Smooth muscle cell (in vitro differentiated cells): ENCODE data around the gene HHIP. TPM values are rescaled to one million over a fixed set of nuclear protein-coding genes. Genes with fewer than 3 reads are reported as not detected.
"Not testable (repeated sequence)": the region's sequence is repeated elsewhere in the genome, so short reads cannot be mapped to it uniquely, and the experiment has no call there.

ENCODE experiments used
- DNase-seq: peaks from one replicate; lab custom pipeline; 2025; ENCODE audit not compliant: unreplicated experiment; lab: John Stamatoyannopoulos, UW
- H2AFZ ChIP-seq: fragments of 200-600 bp; sonication (generic); 2 replicates; pipeline ENCODE4 v1.6.0; 2016; ENCODE audit warnings: antibody characterized with exemption, low read depth, mild to moderate bottlenecking
- H3F3A ChIP-seq: fragments of 200-600 bp; sonication (generic); 2 replicates; pipeline ENCODE4 v1.6.0; 2017; ENCODE audit warnings: antibody characterized with exemption, low read depth
- H3K27ac ChIP-seq: fragments of 200-600 bp; sonication (generic); 2 replicates; pipeline ENCODE4 v1.5.1; 2016; ENCODE audit warnings: low read depth, mild to moderate bottlenecking
- H3K27me3 ChIP-seq: fragments of 200-600 bp; sonication (generic); 2 replicates; pipeline ENCODE4 v1.6.1; 2016; ENCODE audit warnings: low read depth, mild to moderate bottlenecking
- H3K36me3 ChIP-seq: fragments of 200-600 bp; sonication (generic); 2 replicates; pipeline ENCODE4 v1.5.1; 2016; ENCODE audit warnings: low read depth
- H3K4me1 ChIP-seq: fragments of 200-600 bp; sonication (generic); 2 replicates; pipeline ENCODE4 v1.5.1; 2016; ENCODE audit warnings: low read depth
- H3K4me2 ChIP-seq: fragments of 200-600 bp; sonication (generic); 2 replicates; pipeline ENCODE4 v1.6.0; 2016; ENCODE audit warnings: mild to moderate bottlenecking
- H3K4me3 ChIP-seq: fragments of 200-600 bp; sonication (generic); 2 replicates; pipeline ENCODE4 v1.5.1; 2016; ENCODE audit warnings: mild to moderate bottlenecking
- H3K79me2 ChIP-seq: fragments of 200-600 bp; sonication (generic); 2 replicates; pipeline ENCODE4 v1.6.0; 2016; ENCODE audit warnings: low read depth, mild to moderate bottlenecking
- H3K9ac ChIP-seq: fragments of 200-600 bp; sonication (generic); 2 replicates; pipeline ENCODE4 v1.6.0; 2016; ENCODE audit warnings: low read depth
- H3K9me3 ChIP-seq: fragments of 200-600 bp; sonication (generic); replicated peaks from 2 replicates; pipeline ENCODE4 v1.5.1; 2016; ENCODE audit warnings: low read depth
- H4K20me1 ChIP-seq: fragments of 200-600 bp; sonication (generic); 2 replicates; pipeline ENCODE4 v1.6.0; 2016; ENCODE audit warnings: low read depth
- CTCF ChIP-seq: fragments of 200-600 bp; sonication (generic); IDR thresholded peaks from 2 replicates; pipeline ENCODE4 v1.5.1; 2017; ENCODE audit warnings: borderline replicate concordance, mild to moderate bottlenecking, antibody characterized with exemption; ENCODE audit not compliant: insufficient read depth, poor library complexity, severe bottlenecking
- WGBS: methylation state at CpG from one replicate; pipeline ENCODE4 v1.1.7; 2016; ENCODE audit warnings: low lambda C conversion rate; 5-methylcytosine and 5-hydroxymethylcytosine counted together
- polyA plus RNA-seq: library from polyadenylated mRNA; unstranded; fragments of >200 nt; fragmentation: Nextera tagmentation; extraction: Ambion mirVana; gene quantifications from 2 replicates; pipeline ENCODE4 v1.2.1, GENCODE V29; 2016
- small RNA-seq: library from RNA; depleted of rRNA; stranded (forward); fragments of <200 nt; gene quantifications from one replicate; pipeline ENCODE3, GENCODE V24; 2014
- total RNA-seq: library from RNA; depleted of rRNA; stranded (reverse); fragments of >200 nt; gene quantifications from 2 replicates; pipeline ENCODE4 v1.2.3, GENCODE V29; 2014

Gene HHIP
- total and polyA plus RNA-seq, 2 experiments from 2014 or later: 0.67 to 0.96 TPM

GRCh38 chr4:144785961-144786360, 140.0 kb downstream of the HHIP start:
- H3K9ac ChIP-seq: no peak overlapping the region
- H3K9me3 ChIP-seq: no peaks in the 10 kb centered on the region
- no peak overlapping the region for H2AFZ ChIP-seq
- H3K27ac ChIP-seq: no peak overlapping the region
- DNase-seq: no peak
- H3K4me2 ChIP-seq: no peak overlapping the region
- H3K4me1 ChIP-seq: no peaks in the 10 kb centered on the region
- H3K27me3 ChIP-seq: no peaks in the 10 kb centered on the region
- no peaks in the 10 kb centered on the region for H3K79me2 ChIP-seq
- no peaks in the 10 kb centered on the region for H3K36me3 ChIP-seq
- no peak for TF ChIP-seq CTCF
- 90% methylated on average over 3 of the region's 3 CpGs for WGBS
- H3F3A ChIP-seq: peaks cover 7% of the 10 kb centered on the region
- no peak overlapping the region for H3K4me3 ChIP-seq
- no peaks in the 10 kb centered on the region for H4K20me1 ChIP-seq

- 48% methylated on average over 2 of the region's 2 CpGs for WGBS
- no peak for DNase-seq
- no peak overlapping the region for H3K4me3 ChIP-seq
- no peak overlapping the region for H2AFZ ChIP-seq
- H3K27ac ChIP-seq: peak overlapping the region; percentile 0
- peak overlapping the region; percentile 73 for H3K4me2 ChIP-seq
- H3K36me3 ChIP-seq: no peaks in the 10 kb centered on the region
- no peak overlapping the region for H3K9ac ChIP-seq
- no peaks in the 10 kb centered on the region for H3K79me2 ChIP-seq
- no peaks in the 10 kb centered on the region for H3K9me3 ChIP-seq
- no peaks in the 10 kb centered on the region for H3K27me3 ChIP-seq
- TF ChIP-seq CTCF: peak; percentile 64
- no peaks in the 10 kb centered on the region for H3K4me1 ChIP-seq
- H4K20me1 ChIP-seq: no peaks in the 10 kb centered on the region
- H3F3A ChIP-seq: peaks cover 7% of the 10 kb centered on the region
These were observed 141.7 kb downstream of the HHIP start for GRCh38 chr4:144787365-144788258.

- Histone ChIP-seq H3K4me3 (no peak overlapping the region), H3K9ac (no peak overlapping the region), H3K27ac (no peak overlapping the region), H3K36me3 (no peaks in the 10 kb centered on the region), H4K20me1 (no peaks in the 10 kb centered on the region), H3K27me3 (no peaks in the 10 kb centered on the region), H3K9me3 (no peaks in the 10 kb centered on the region), H3F3A (peaks cover 7% of the 10 kb centered on the region), H3K4me1 (no peaks in the 10 kb centered on the region), H3K79me2 (no peaks in the 10 kb centered on the region), H2AFZ (no peak overlapping the region), H3K4me2 (no peak overlapping the region)
- no peak for TF ChIP-seq CTCF
- no peak for DNase-seq
- WGBS: 82% methylated on average over 1 of the region's 1 CpG
These were observed 142.5 kb downstream of the HHIP start for GRCh38 chr4:144788469-144788868.

- H3K36me3 ChIP-seq, H3K27ac ChIP-seq, H3K4me3 ChIP-seq, H3K4me1 ChIP-seq, H2AFZ ChIP-seq, H4K20me1 ChIP-seq, H3K79me2 ChIP-seq, DNase-seq, H3K9ac ChIP-seq, H3K27me3 ChIP-seq, H3K4me2 ChIP-seq, H3F3A ChIP-seq, H3K9me3 ChIP-seq: not testable (repeated sequence)
- WGBS: 92% methylated on average over 8 of the region's 8 CpGs
These were observed 146.0 kb downstream of the HHIP start for GRCh38 chr4:144791933-144792332.

Small RNA genes lying within 50 kb of the gene (small RNA-seq; reads per million reads assigned to genes)
- not detected for gene RF02271
